ENCODE data around the gene SDR42E1.

Gene SDR42E1

DNA sequence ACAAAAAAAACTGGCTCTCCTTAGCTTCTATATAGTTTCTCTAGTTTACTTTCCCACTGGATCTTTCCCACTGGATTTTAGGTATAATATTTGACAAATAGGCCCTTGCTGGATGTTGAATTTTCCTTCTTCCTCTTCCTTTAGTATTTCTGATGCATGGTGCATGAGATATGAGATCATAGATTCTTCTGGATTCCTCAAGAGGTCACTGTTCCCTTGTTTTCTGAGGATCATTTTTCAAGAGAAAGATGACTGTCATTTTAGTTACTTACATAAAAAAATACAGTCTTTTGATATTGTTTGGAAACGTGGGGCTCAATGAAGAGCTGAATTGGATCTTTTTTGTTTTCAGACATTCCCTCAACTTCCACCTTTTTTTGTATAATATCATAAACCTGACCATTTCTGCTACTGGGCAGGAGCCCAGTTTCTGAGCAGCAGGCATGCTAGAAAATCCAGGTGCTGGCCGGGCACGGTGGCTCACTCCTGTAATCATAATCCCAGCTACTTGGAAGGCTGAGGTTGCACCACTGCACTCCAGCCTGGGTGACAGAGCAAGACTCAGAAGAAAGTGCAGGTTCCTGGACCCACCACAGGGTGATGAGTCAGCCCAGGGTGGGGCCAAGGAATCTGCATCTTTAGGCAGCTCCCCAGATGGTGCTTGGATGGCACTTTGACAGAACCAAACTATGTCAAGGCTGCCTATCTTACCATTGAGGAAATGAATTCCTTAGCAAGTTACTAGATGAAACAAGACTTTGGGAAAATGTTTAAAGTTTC lies 70.3 kb downstream of the SDR42E1 start:
- peak in 1 of 51 donors; percentile 7 for DNase-seq

DNA sequence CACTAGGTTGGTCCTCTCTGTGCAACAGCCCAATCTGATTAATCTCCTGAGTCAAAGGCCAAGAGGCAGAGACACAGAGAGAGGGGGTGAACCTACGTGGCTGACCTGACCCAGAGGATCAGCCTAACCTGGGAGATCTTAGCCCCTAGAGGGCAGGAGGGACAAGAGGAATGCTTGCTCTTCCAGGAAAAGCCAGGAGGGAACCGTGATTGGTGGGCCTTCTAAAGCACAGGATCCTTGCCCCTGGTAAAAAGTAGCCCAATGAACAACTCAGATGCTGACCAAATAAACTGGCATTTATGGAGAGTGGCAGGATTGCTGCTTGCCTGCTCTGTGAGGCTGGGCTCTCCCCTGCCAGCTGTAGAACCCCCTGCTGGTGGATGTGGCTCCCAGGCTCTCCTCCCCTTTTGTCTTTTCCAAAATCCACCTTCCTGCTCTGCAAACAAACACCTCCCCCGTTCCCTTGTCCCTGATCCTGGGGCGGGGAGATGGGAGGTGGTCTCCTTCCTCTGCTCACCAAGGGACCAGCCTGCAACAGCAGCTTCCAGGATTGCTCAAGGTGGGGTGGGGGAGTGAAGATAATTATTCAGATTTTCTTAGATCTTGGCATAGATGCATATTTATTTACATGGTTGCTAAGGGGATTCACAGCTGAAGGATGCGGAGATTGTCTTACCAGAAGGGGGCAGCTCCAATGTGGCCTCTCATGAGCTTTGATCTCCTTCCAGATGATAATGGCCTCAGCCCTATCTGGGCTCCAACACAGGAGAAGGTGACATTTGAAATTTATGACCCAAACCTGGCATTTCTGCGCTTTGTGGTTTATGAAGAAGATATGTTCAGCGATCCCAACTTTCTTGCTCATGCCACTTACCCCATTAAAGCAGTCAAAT lies 71.9 kb downstream of the SDR42E1 start:
- no peak for DNase-seq
